ENCODE results near the gene ITGAE.

- TF ChIP-seq CTCF (conservative IDR thresholded peaks at IDR 0.05; ENCODE audit: low read depth, low read length) (no peak), EZH2 (IDR thresholded peaks at IDR 0.05; ENCODE audit: borderline replicate concordance, low read depth, low read length, poor library complexity, severe bottlenecking) (no peak)
Measured at GRCh38 chr17:3678821-3679530, 122.0 kb downstream of the ITGAE start.

Measured in A673 (cell line).